GM13977 (cell line): Measurements from ENCODE around the gene DENND5B.
"Not testable (repeated sequence)": the region's sequence is repeated elsewhere in the genome, so short reads cannot be mapped to it uniquely, and the experiment has no call there.

Experiments used
- DNase-seq: peaks from one replicate; pipeline ENCODE4 v3.0.0; 2012; ENCODE audit warnings: low spot score
- CTCF ChIP-seq: IDR thresholded peaks from 2 replicates; pipeline ENCODE4 v1.5.1; 2012; ENCODE audit warnings: mild to moderate bottlenecking, control low read depth; ENCODE audit not compliant: insufficient read depth; ENCODE audit errors: extremely low read depth, missing control alignments
- in situ Hi-C: fragments of 300-500 bp; cut with MboI; formaldehyde crosslinking; loops from one replicate; pipeline ENCODE4 v1.12.0; 2022; ENCODE audit warnings: low sequenced_read_pairs, low pct_unique_long_range_greater_than_20kb, mixed read lengths, inconsistent platforms; ENCODE audit not compliant: unreplicated experiment

DENND5B gene

GRCh38 chr12:31387011-31387410 is 203.9 kb downstream of the DENND5B start:
- DNase-seq = no peak
- no peak for TF ChIP-seq CTCF
- in situ Hi-C loops = no loop called here

DNA sequence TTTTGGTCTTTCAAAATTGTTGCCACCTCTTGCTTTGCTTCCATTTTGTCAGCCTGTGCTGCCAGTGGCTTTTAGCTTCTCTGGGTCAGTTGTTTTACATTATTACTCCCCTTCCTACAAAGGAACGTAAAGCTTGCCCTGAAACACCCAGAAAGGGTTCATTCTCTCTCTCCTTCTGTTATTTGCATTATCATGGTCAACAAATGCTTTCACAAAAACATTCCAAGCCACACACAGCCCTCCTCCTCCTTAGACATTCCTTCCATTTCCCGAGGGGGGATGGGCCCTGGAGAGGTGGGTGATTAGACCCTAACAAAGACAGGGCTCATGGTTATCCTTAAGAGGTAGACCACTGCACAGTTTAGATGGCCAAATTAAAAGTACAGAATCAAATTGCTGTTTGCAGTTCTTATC is 204.6 kb downstream of the DENND5B start:
- TF ChIP-seq CTCF = no peak
- no peak for DNase-seq
- in situ Hi-C loops = no loop called here

DNA sequence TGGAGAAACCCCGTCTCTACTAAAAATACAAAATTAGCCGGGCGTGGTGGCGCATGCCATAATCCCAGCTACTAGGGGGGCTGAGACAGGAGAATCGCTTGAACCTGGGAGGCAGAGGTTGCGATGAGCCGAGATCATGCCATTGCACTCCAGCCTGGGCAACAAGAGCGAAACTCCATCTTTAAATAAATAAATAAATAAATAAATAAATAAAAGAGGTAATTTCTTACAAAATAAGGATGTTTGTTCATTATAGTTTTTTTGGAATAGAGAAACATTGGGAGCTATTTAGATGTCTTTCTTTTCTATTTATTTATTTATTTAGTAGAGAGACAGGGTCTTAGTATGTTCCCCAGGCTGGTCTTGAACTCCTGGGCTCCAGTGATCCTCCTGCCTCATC is 213.7 kb downstream of the DENND5B start:
- in situ Hi-C loops, DNase-seq: not testable (repeated sequence)

DNA sequence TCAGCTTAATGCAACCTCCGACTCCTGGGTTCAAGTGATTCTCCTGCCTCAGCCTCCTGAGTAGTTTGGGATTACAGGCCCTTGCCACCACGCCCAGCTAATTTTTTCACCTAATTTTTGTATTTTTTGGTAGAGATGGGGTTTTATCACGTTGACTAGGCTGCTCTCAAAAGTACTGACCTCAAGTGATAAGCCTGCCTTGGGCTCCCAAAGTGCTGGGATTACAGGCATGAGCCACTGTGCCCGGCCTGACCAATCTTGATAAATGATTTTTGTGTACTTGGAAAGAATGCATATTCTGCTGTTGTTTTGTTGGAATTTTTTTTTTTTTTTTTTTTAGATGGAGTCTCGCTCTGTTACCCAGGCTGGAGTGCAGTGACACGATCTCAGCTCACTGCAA is 215.5 kb downstream of the DENND5B start:
- in situ Hi-C loops, DNase-seq: not testable (repeated sequence)

DNA sequence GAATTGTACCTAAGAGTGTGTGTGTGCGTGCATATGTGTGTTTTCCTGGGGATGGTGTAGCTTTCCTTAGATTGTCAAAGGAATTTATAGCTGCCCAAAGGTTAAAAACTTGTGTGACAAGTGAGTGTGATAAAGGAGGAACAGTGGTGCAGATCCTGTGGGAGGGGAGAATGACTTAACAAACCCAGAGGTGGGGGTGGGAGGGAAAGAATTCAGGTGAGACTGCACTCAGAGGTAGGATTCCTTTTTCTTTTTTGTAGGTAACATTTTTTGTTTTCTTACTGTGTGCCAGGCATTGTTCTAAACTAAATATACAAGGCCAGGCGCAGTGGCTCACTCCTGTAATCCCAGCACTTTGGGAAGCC is 219.7 kb downstream of the DENND5B start:
- DNase-seq = no peak
- no peak for TF ChIP-seq CTCF

DNA sequence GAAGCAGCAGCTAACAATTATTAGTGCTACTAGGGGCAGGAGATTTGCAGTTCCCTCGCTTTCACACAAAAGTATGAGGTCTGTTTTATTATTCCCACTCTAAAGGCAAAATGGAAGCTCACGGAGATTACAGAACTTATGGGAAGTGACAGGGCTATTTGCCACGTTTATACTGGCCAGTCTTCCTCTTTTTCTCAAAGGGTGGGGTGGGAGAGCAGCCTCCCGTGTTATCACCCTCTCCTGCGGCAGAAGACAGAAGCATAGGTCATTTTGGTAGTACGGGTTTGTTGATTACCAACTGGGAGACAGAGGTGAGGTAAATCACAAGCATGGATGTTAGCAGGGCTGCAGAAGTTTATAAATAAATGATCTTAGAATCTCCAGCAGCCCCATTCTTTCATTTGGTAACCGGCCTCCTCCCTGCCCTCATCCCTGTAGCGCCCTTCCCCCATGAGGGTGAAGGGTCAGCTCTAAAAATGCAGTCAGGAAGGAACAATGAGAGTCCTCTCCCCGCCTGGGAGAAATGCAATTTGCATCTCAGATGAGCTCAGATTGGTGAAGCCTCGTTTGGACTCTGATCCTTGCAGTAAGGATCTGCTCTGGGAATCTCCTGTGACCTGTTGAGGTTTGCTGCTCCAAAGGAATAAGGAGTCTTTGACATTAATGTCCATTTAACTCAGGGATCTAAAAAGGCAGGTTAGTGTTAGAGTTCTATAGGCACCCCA is 220.2 kb downstream of the DENND5B start:
- no peak for TF ChIP-seq CTCF
- in situ Hi-C loops = no loop called here
- DNase-seq = no peak

More for the DNA sequence above, 219.7 kb downstream of the DENND5B start:
- in situ Hi-C loops = no loop called here

GRCh38 chr12:31369712-31370521 is 221.0 kb downstream of the DENND5B start:
- DNase-seq = no peak
- TF ChIP-seq CTCF = no peak
- in situ Hi-C loops = no loop called here
